Skeletal muscle satellite cell (primary cell): ENCODE results near the gene PTPRG.

Experiments used
- H3K27me3 ChIP-seq: 2 replicates; pipeline ENCODE4 v1.7.0; 2013; ENCODE audit warnings: low read length; ENCODE audit not compliant: control insufficient read depth, insufficient read depth
- H3K36me3 ChIP-seq: 2 replicates; pipeline ENCODE4 v1.7.0; 2013; ENCODE audit warnings: mild to moderate bottlenecking, control low read depth, low read length; ENCODE audit not compliant: insufficient read depth
- H3K4me1 ChIP-seq: 2 replicates; pipeline ENCODE4 v1.7.0; 2013; ENCODE audit warnings: low read length; ENCODE audit not compliant: control insufficient read depth, insufficient read depth
- H3K4me2 ChIP-seq: 2 replicates; pipeline ENCODE4 v1.7.0; 2013; ENCODE audit warnings: mild to moderate bottlenecking, low read length
- H3K4me3 ChIP-seq: 2 replicates; pipeline ENCODE4 v1.7.0; 2013; ENCODE audit warnings: low read length
- H3K9ac ChIP-seq: 2 replicates; pipeline ENCODE4 v1.7.0; 2013; ENCODE audit warnings: mild to moderate bottlenecking, low read depth, low read length, moderate library complexity
- H3K9me3 ChIP-seq: replicated peaks from 2 replicates; pipeline ENCODE4 v1.7.0; 2013; ENCODE audit warnings: mild to moderate bottlenecking, control low read depth, low read length

The PTPRG gene

DNA sequence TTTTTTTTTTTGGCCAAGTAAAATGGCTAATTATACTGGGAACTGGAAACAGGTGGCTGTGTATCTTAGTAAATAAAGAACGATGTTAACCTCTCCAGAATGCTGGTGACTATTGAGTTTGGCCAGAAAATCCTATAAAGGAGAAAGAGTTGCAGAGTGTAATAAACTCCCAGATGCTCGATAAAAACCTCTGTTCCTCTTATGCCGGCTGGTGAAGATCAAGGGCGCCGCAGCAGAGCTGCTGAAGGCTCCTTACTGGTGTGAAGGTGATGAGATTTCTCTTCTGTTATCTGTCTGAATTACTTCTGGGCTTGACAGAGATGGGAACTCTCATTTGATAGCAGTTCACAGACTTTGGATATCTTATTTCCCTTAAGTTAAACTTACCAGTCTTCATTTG is 104.6 kb downstream of the PTPRG start:
- H3K36me3 ChIP-seq, result no peaks in the 10 kb centered on the region
- no peak overlapping the region for H3K4me3 ChIP-seq
- H3K4me2 ChIP-seq, result no peak overlapping the region
- H3K4me1 ChIP-seq, result peaks cover 23% of the 10 kb centered on the region
- H3K27me3 ChIP-seq, result no peaks in the 10 kb centered on the region
- no peak overlapping the region for H3K9ac ChIP-seq
- no peaks in the 10 kb centered on the region for H3K9me3 ChIP-seq

DNA sequence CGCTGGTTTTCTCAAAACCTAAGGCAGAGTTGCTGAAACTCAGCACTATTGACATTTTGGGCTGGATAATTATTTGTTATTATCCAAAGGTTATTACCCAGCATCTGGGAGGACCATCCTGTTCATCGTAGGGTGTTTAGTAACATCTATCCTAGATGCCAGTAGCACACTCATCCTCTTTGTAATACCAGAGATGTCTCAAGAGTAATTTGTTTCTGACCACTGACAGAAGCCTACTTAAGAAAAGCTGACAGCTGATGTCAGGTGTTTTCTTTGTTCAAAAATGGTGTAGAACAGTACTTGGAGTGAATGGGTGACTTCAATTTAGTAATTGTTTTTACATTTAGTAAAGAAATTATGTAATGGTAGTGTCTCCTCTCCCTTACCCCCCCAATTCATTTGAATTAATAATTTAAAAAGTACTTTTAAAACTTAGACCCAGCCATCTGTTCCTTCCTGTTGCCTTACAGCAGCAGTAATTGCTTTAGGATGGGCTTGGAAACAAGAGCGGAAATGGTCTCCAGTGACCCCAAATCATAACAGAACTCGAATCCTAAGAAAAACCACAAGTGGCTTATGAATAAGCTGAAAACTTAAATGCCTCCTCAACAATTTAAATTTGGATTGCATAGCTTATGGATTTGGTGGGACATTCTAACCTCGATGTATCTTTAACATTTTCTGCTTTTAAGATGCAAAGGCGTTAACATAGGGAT is 105.4 kb downstream of the PTPRG start:
- Histone ChIP-seq H3K9me3 (no peaks in the 10 kb centered on the region), H3K36me3 (no peaks in the 10 kb centered on the region), H3K27me3 (no peaks in the 10 kb centered on the region), H3K4me2 (no peak overlapping the region), H3K4me3 (no peak overlapping the region), H3K4me1 (peaks cover 24% of the 10 kb centered on the region), H3K9ac (no peak overlapping the region)

- H3K4me2 ChIP-seq, result no peak overlapping the region
- peaks cover 24% of the 10 kb centered on the region for H3K4me1 ChIP-seq
- no peak overlapping the region for H3K4me3 ChIP-seq
These were observed 106.0 kb downstream of the PTPRG start for GRCh38 chr3:61667383-61667782.

DNA sequence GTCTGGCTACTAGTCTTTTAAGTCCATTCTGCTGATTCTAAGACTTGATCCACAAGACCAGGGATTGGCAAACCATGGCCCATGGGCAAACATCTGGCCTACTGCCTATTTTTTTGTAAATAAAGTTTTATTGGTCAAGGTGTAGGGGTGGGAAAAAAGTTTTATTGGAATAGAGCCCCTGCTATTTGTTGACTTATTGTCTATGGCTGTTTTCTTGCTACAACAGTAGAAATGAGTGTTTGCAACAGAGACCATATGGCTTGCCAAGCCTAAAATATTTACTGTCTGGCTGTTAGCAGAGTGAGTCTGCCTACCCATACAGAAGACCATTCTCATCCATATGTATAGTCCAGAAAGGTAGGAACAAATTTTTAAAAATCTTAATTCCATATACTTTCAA is 106.4 kb downstream of the PTPRG start:
- Histone ChIP-seq H3K36me3 (no peaks in the 10 kb centered on the region), H3K4me2 (no peak overlapping the region), H3K27me3 (no peaks in the 10 kb centered on the region), H3K4me1 (peaks cover 24% of the 10 kb centered on the region), H3K9ac (no peak overlapping the region), H3K4me3 (no peak overlapping the region), H3K9me3 (no peaks in the 10 kb centered on the region)

More at GRCh38 chr3:61667383-61667782, 106.0 kb downstream of the PTPRG start:
- Histone ChIP-seq H3K27me3 (no peaks in the 10 kb centered on the region), H3K9ac (no peak overlapping the region), H3K9me3 (no peaks in the 10 kb centered on the region), H3K36me3 (no peaks in the 10 kb centered on the region)

GRCh38 chr3:61668317-61668864 is 107.0 kb downstream of the PTPRG start:
- no peak overlapping the region for H3K4me2 ChIP-seq
- no peaks in the 10 kb centered on the region for H3K27me3 ChIP-seq
- no peak overlapping the region for H3K9ac ChIP-seq
- H3K9me3 ChIP-seq, result no peaks in the 10 kb centered on the region
- H3K4me3 ChIP-seq, result no peak overlapping the region
- H3K4me1 ChIP-seq, result peaks cover 24% of the 10 kb centered on the region
- no peaks in the 10 kb centered on the region for H3K36me3 ChIP-seq

DNA sequence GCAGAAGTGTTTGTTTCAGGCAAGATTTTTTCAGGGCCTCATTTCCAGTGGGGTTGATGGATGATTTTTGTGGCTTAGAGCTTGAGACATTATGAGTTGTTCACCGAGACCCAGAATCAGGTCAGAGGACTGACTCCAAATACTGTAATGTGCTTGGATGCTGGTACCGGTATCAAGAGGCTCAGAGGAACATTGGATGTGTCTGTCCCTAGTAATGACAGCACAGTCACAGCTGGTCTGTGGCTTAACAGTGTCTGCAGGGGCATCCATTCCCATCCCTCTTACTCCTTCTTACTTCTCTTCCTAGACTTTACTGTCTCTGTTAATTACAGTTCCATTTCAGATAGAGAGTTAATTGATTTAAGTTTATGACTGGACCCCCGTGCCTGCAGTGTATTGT is 107.8 kb downstream of the PTPRG start:
- no peaks in the 10 kb centered on the region for H3K36me3 ChIP-seq
- H3K9me3 ChIP-seq, result no peaks in the 10 kb centered on the region
- H3K4me2 ChIP-seq, result no peak overlapping the region
- H3K4me1 ChIP-seq, result peaks cover 16% of the 10 kb centered on the region
- H3K4me3 ChIP-seq, result no peak overlapping the region
- H3K9ac ChIP-seq, result no peak overlapping the region
- no peaks in the 10 kb centered on the region for H3K27me3 ChIP-seq

- H3K36me3 ChIP-seq, result no peaks in the 10 kb centered on the region
- H3K4me1 ChIP-seq, result peaks cover 12% of the 10 kb centered on the region
- no peaks in the 10 kb centered on the region for H3K9me3 ChIP-seq
- H3K4me3 ChIP-seq, result no peak overlapping the region
- no peaks in the 10 kb centered on the region for H3K27me3 ChIP-seq
- H3K9ac ChIP-seq, result no peak overlapping the region
- no peak overlapping the region for H3K4me2 ChIP-seq
These were observed 108.4 kb downstream of the PTPRG start for GRCh38 chr3:61669668-61670299.

GRCh38 chr3:61673651-61674050 is 112.3 kb downstream of the PTPRG start:
- Histone ChIP-seq H3K4me2 (no peak overlapping the region), H3K4me1 (peaks cover 12% of the 10 kb centered on the region), H3K9me3 (no peaks in the 10 kb centered on the region), H3K9ac (no peak overlapping the region), H3K4me3 (no peak overlapping the region), H3K36me3 (no peaks in the 10 kb centered on the region), H3K27me3 (no peaks in the 10 kb centered on the region)

- H3K27me3 ChIP-seq, result no peaks in the 10 kb centered on the region
- H3K9me3 ChIP-seq, result no peaks in the 10 kb centered on the region
- H3K9ac ChIP-seq, result no peak overlapping the region
- H3K4me3 ChIP-seq, result no peak overlapping the region
- no peak overlapping the region for H3K4me2 ChIP-seq
- H3K4me1 ChIP-seq, result peaks cover 8% of the 10 kb centered on the region
- H3K36me3 ChIP-seq, result no peaks in the 10 kb centered on the region
These were observed 113.2 kb downstream of the PTPRG start for GRCh38 chr3:61674596-61674995.

DNA sequence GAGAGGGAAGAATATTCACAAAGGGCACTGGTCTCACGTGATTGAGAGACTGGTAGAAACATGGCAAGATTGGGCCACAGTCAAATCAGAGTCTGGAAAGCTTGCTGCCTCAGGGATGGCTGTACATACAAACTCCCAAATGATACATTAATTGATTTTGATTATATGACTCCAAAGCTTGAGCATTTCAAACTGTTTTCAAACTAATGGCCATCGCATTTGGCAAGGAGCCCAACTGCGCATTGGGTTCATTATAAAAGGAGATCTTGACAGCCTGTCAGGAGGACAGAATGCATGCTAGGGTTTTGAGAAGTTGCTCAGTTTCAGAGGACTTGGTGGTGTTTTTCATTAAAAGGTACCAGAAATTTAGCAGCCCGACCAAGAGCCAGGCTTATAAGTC is 117.7 kb downstream of the PTPRG start:
- no peak overlapping the region for H3K9ac ChIP-seq
- H3K27me3 ChIP-seq, result no peaks in the 10 kb centered on the region
- no peaks in the 10 kb centered on the region for H3K36me3 ChIP-seq
- no peaks in the 10 kb centered on the region for H3K9me3 ChIP-seq
- no peak overlapping the region for H3K4me2 ChIP-seq
- peaks cover 17% of the 10 kb centered on the region for H3K4me1 ChIP-seq
- no peak overlapping the region for H3K4me3 ChIP-seq

DNA sequence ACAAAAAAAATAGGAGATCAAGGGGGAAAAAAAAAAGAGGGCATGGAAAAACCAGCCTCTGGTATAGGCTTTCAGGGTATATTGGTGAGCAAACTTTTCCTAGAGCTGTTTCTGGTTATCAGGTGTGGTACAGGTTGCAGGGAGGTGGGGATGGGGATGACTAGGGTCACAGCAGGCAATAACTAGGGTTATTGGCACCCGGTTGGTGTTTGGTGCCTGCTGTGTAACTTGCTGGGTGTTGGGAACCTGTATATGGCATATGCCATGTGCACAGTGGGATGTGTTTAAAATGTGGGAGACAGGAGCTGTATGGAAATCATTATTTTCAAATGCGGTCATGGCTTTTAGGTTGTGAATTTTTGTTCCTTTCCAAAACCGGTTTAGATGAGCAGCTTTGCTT is 119.2 kb downstream of the PTPRG start:
- H3K27me3 ChIP-seq, result no peaks in the 10 kb centered on the region
- H3K4me2 ChIP-seq, result no peak overlapping the region
- H3K36me3 ChIP-seq, result no peaks in the 10 kb centered on the region
- H3K9me3 ChIP-seq, result no peaks in the 10 kb centered on the region
- H3K9ac ChIP-seq, result no peak overlapping the region
- peaks cover 21% of the 10 kb centered on the region for H3K4me1 ChIP-seq
- H3K4me3 ChIP-seq, result no peak overlapping the region

GRCh38 chr3:61681636-61682035 is 120.3 kb downstream of the PTPRG start:
- Histone ChIP-seq H3K27me3 (no peaks in the 10 kb centered on the region), H3K4me2 (no peak overlapping the region), H3K36me3 (no peaks in the 10 kb centered on the region), H3K9ac (no peak overlapping the region), H3K4me1 (peaks cover 29% of the 10 kb centered on the region), H3K9me3 (no peaks in the 10 kb centered on the region), H3K4me3 (no peak overlapping the region)
